ENCODE measurements around the gene LRRC63. TPM values are rescaled to one million over a fixed set of nuclear protein-coding genes. Genes with fewer than 3 reads are reported as not detected.

The LRRC63 gene
- total RNA-seq, 1 donor from 2014 or later, result not detected

Other genes starting within 250 kb of the LRRC63 start
- 72.3 TPM for gene ZC3H13, start 159.2 kb upstream of the LRRC63 start, total RNA-seq (ENCODE audit: unreplicated experiment)
- not detected for gene CPB2, start 106.9 kb upstream of the LRRC63 start, total RNA-seq (ENCODE audit: unreplicated experiment)
- 0.71 TPM for gene LCP1, start 29.8 kb upstream of the LRRC63 start, total RNA-seq (ENCODE audit: unreplicated experiment)
- gene RUBCNL, start 175.3 kb downstream of the LRRC63 start, total RNA-seq (ENCODE audit: unreplicated experiment), result 1.9 TPM